Measurements from ENCODE around the gene PSMD2.

- TF ChIP-seq CTCF (IDR thresholded peaks at IDR 0.05; ENCODE audit: low read depth, low read length, poor library complexity, severe bottlenecking) (no peak), EZH2phosphoT487 (IDR thresholded peaks at IDR 0.05; ENCODE audit: borderline replicate concordance, low read length) (no peak)
Measured at GRCh38 chr3:184321666-184322065, 22.6 kb downstream of the PSMD2 start.
